GM19099 (cell line): ENCODE data around the gene F12.

Source experiments
- POLR2A ChIP-seq: IDR thresholded peaks from 3 replicates; pipeline ENCODE4 v1.6.1; 2011; ENCODE audit warnings: low read depth; ENCODE audit not compliant: insufficient read length; ENCODE audit errors: extremely low read depth

Gene F12

GRCh38 chr5:177367981-177368868 lies 41.1 kb downstream of the F12 start:
- TF ChIP-seq POLR2A = no peak

GRCh38 chr5:177367323-177367848 lies 42.0 kb downstream of the F12 start:
- no peak for TF ChIP-seq POLR2A

- TF ChIP-seq POLR2A = no peak
Measured at GRCh38 chr5:177366528-177367322, 42.6 kb downstream of the F12 start.

GRCh38 chr5:177365845-177366527 lies 43.4 kb downstream of the F12 start:
- no peak for TF ChIP-seq POLR2A

GRCh38 chr5:177364159-177364962 lies 45.0 kb downstream of the F12 start:
- TF ChIP-seq POLR2A = peak; percentile 36

- TF ChIP-seq POLR2A = no peak
Measured at GRCh38 chr5:177363565-177363964, 45.8 kb downstream of the F12 start.

GRCh38 chr5:177362610-177363507 lies 46.5 kb downstream of the F12 start:
- TF ChIP-seq POLR2A = peak; percentile 45

- no peak for TF ChIP-seq POLR2A
Measured at GRCh38 chr5:177362292-177362609, 47.1 kb downstream of the F12 start.

GRCh38 chr5:177361418-177362291 lies 47.7 kb downstream of the F12 start:
- TF ChIP-seq POLR2A = no peak

- TF ChIP-seq POLR2A = no peak
Measured at GRCh38 chr5:177359860-177360259, 49.5 kb downstream of the F12 start.

GRCh38 chr5:177359451-177359851 lies 49.9 kb downstream of the F12 start:
- no peak for TF ChIP-seq POLR2A

- TF ChIP-seq POLR2A = no peak
Measured at GRCh38 chr5:177358370-177358819, 51.0 kb downstream of the F12 start.
